ENCODE data around the gene KRT86. TPM values are rescaled to one million over a fixed set of nuclear protein-coding genes. Genes with fewer than 3 reads are reported as not detected.

Gene KRT86
- total RNA-seq: under 0.01 TPM in 1 of 2 replicates, not detected in the other

DNA sequence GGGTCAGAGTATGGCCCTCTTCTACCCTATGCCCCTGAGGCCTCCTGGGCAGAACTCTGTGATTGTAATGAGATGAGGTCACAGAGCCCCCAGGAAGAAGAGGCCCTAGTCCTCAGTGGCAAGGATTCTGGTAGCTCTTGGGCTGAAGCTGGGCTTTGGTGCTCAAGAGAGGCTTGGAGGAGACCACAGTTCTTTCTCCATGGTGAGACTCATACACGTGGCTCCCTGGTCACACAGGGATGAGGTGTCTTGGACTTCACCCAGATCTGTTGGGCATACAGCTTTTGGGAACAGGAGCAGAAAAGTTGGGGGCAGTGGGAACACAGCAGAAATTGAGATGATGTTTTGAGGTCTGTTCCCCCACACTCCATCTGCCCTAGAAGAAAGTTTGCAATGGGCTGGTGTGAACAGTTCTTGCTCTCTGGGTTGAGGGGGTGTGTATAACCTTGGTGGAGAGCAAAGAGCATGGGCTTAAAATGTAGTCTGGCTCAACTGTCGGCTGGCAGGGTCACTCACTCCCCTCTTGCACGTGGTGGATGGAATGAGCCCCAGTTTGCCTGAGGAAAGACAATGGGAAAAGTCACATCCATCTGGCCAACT lies at the start of gene KRT86:
Gene KRT86 (plus strand): TSS at position 125 of the 600 bp plus-strand sequence. CDS start 27,272 bp downstream, outside the sequence.
- TF ChIP-seq, protein P1, sequence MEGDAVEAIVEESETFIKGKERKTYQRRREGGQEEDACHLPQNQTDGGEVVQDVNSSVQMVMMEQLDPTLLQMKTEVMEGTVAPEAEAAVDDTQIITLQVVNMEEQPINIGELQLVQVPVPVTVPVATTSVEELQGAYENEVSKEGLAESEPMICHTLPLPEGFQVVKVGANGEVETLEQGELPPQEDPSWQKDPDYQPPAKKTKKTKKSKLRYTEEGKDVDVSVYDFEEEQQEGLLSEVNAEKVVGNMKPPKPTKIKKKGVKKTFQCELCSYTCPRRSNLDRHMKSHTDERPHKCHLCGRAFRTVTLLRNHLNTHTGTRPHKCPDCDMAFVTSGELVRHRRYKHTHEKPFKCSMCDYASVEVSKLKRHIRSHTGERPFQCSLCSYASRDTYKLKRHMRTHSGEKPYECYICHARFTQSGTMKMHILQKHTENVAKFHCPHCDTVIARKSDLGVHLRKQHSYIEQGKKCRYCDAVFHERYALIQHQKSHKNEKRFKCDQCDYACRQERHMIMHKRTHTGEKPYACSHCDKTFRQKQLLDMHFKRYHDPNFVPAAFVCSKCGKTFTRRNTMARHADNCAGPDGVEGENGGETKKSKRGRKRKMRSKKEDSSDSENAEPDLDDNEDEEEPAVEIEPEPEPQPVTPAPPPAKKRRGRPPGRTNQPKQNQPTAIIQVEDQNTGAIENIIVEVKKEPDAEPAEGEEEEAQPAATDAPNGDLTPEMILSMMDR (IDR thresholded peaks at IDR 0.05; ENCODE audit: insufficient read depth, low read depth, low read length): no peak
- DNase-seq (ENCODE audit: low read depth): no peak
- no peak within 1 kb of the TSS for H3K4me3 ChIP-seq (ENCODE audit: low read depth, low read length)

DNA sequence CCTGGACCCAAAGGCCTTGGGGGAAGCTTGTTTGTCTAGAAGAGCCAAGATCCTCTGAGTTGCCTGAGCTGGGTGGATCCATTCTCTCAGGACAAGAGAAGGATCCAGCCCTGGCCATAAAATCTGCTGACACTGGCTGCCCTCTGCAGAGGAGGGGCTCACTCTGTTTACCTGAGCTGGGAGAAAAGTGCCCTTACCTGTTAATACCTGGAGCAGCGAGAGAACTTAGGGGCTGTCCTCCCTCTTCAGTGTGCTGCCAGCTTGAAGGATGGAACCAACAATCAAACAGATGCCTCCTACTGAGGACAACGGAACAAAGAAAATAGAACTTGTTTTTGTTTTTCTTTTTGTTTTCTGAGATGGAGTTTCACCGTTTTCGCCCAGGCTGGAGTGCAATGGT lies 48.7 kb upstream of the KRT86 start:
- no peak overlapping the region for H3K4me3 ChIP-seq (ENCODE audit: low read depth, low read length)
- DNase-seq (ENCODE audit: low read depth): no peak
- TF ChIP-seq, protein P1 (IDR thresholded peaks at IDR 0.05; ENCODE audit: insufficient read depth, low read depth, low read length): no peak

DNA sequence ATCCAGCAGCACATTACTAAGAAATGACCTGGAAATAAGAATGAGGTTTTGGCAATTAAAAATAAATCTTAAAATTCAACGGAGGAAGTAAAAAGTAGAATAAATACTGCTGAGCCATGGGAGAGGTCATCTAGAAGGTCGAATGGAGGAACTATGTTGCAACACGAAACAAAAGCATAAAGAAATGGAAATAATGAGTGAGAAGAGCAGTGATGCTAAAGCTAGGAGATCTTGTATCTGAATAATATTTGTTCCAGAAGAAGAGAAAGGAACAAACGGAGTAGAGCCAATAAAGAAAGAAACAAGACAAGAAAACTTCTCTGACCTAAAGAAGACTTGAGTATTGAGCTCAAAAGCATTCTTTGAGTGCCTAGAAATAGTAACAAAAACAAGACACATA lies 48.0 kb upstream of the KRT86 start:
- peak; percentile 53 for DNase-seq (ENCODE audit: low read depth)
- H3K4me3 ChIP-seq (ENCODE audit: low read depth, low read length): no peak overlapping the region
- TF ChIP-seq, protein P1 (IDR thresholded peaks at IDR 0.05; ENCODE audit: insufficient read depth, low read depth, low read length): no peak

DNA sequence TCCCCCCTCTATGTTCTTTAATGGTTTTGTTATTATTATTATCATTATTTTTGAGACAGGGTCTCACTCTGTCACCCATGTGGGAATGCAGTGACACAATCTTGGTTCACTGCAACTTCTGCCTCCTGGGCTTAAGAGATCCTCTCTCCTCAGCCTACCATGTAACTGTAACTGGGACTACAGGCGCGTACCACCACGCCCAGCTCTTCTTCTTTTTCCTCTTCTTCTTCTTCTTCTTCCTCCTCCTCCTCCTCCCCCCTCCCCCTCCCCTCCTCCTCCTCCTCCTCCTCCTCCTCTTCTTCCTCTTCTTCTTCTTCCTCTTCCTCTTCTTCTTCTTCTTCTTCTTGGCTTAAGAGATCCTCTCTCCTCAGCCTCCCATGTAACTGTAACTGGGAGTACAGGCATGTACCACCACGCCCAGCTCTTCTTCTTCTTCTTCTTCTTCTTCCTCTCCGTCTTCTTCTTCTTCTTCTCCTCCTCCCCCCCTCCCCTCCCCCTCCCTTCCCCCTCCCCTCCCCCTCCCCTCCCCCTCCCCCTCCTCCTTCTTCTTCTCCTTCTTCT lies 46.8 kb upstream of the KRT86 start:
- no peak overlapping the region for H3K4me3 ChIP-seq (ENCODE audit: low read depth, low read length)
- TF ChIP-seq, protein P1 (IDR thresholded peaks at IDR 0.05; ENCODE audit: insufficient read depth, low read depth, low read length): no peak
- no peak for DNase-seq (ENCODE audit: low read depth)

DNA sequence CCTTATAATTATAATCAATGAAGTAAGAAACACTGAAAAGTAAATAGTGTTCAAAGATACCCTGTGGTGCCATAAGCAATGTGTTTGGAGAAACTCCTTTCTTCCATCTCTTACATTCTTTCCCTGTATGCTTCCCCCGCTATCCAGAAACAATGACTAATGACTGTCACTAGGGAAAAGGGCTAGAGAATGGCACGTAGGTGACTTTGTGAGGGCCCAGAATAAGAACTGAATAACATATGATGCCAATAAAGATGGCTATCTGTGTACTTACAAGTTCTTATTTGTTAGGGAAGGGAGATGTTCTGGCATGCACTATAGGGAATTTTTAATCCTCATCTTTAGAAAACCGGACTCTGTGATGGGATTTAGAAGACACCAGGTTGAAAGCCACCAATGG lies 46.1 kb upstream of the KRT86 start:
- TF ChIP-seq, protein P1 (IDR thresholded peaks at IDR 0.05; ENCODE audit: insufficient read depth, low read depth, low read length): no peak
- no peak for DNase-seq (ENCODE audit: low read depth)
- no peak overlapping the region for H3K4me3 ChIP-seq (ENCODE audit: low read depth, low read length)

DNA sequence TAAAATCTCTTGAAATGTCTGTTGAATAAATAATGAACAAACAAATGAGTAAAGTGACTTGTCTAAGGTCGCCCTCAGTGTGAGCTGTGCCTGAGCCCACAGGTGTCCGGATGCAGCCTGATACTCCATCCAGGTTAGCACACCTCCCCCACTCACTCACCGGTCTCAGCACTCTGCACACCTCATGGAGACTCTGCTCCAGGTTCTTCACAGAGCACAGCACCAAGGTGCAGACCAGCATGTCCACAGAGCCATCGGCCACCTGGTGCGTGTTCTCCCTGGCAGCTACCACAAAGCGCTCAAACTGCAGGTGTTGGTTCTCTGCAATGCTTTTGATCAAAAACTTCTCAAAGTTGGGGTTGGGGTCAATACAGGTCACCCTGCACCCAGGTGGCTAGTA lies 45.5 kb upstream of the KRT86 start:
- no peak for DNase-seq (ENCODE audit: low read depth)
- H3K4me3 ChIP-seq (ENCODE audit: low read depth, low read length): no peak overlapping the region
- TF ChIP-seq, protein P1 (IDR thresholded peaks at IDR 0.05; ENCODE audit: insufficient read depth, low read depth, low read length): no peak
